Measurements from ENCODE around the gene SPG7. TPM values are rescaled to one million over a fixed set of nuclear protein-coding genes. Genes with fewer than 3 reads are reported as not detected.

The SPG7 gene
- total and polyA plus RNA-seq, 9 of the 15 experiments (the other 6 are each of a cell fraction or from before 2014, with no cell fraction given) = 5.8 to 89.1 (median 49.4) TPM

GRCh38 chr16:89563639-89564392 is 55.6 kb downstream of the SPG7 start (continued):
- no peak for TF ChIP-seq ZNF318 (IDR thresholded peaks at IDR 0.05; ENCODE audit: borderline replicate concordance in 1 of 2, low read depth in 1 of 2)
- TF ChIP-seq TAF1 (IDR thresholded peaks at IDR 0.05; ENCODE audit: control insufficient read depth, extremely low read depth, insufficient read depth, low read length, severe bottlenecking) = no peak
- no peak for TF ChIP-seq HNRNPK (IDR thresholded peaks at IDR 0.05; ENCODE audit: low read depth, low read length, poor library complexity, severe bottlenecking)
- TF ChIP-seq SAP30 (IDR thresholded peaks at IDR 0.05; ENCODE audit: borderline replicate concordance, insufficient read depth, low read depth, low read length, poor library complexity, severe bottlenecking) = no peak
- TF ChIP-seq DDX20 (tag; IDR thresholded peaks at IDR 0.05; ENCODE audit: low read depth) = no peak
- no peak for TF ChIP-seq ZNF174 (CRISPR knock-in tag; IDR thresholded peaks at IDR 0.05)
- no peak for TF ChIP-seq ILK (tag; IDR thresholded peaks at IDR 0.05; ENCODE audit: borderline replicate concordance, low read depth)
- 0 out of 2 replicates have a peak, but pooled peaks have one; percentile 19 for TF ChIP-seq SMAD3 (CRISPR knock-in tag; conservative IDR thresholded peaks at IDR 0.05)
- no peak for TF ChIP-seq MCM2 (IDR thresholded peaks at IDR 0.05; ENCODE audit: low read depth)
- no peak for TF ChIP-seq PCBP1 (IDR thresholded peaks at IDR 0.05; ENCODE audit: low read depth, low read length, poor library complexity, severe bottlenecking)
- TF ChIP-seq ATF2 (CRISPR knock-in tag; IDR thresholded peaks at IDR 0.05) = no peak
- TF ChIP-seq ZNF311 (CRISPR knock-in tag; IDR thresholded peaks at IDR 0.05) = no peak
- TF ChIP-seq SMAD1 (IDR thresholded peaks at IDR 0.05; ENCODE audit: low read depth, low read length, partially characterized antibody) = no peak
- no peak for TF ChIP-seq MEF2D (tag; conservative IDR thresholded peaks at IDR 0.05; ENCODE audit: low read depth)
- no peak for TF ChIP-seq NEUROD1 (IDR thresholded peaks at IDR 0.05; ENCODE audit: borderline replicate concordance, low read depth, low read length, partially characterized antibody)
- TF ChIP-seq MTA3 (IDR thresholded peaks at IDR 0.05; ENCODE audit: borderline replicate concordance) = peak; percentile 13; the same call in 1 of the 2 replicates
- no peak for TF ChIP-seq MBD2 (IDR thresholded peaks at IDR 0.05; ENCODE audit: borderline replicate concordance, low read depth)
